Chondrocyte (in vitro differentiated cells): ENCODE measurements around the gene USP7. TPM values are rescaled to one million over a fixed set of nuclear protein-coding genes. Genes with fewer than 3 reads are reported as not detected.

Source experiments
- DNase-seq: peaks from one replicate; pipeline ENCODE4 v3.0.0; 2021; ENCODE audit warnings: mixed read lengths, low spot score
- H3K27ac Mint-ChIP-seq: one replicate; pipeline ENCODE4 v1.8.0; 2021; ENCODE audit warnings: mild to moderate bottlenecking, moderate library complexity, mixed read lengths; ENCODE audit not compliant: unreplicated experiment
- H3K27me3 Mint-ChIP-seq: 2 replicates; pipeline ENCODE4 v1.8.0; 2021; ENCODE audit warnings: low read depth, mixed read lengths
- H3K36me3 Mint-ChIP-seq: 2 replicates; pipeline ENCODE4 v1.8.0; 2021; ENCODE audit warnings: low read depth, mixed read lengths
- H3K4me1 Mint-ChIP-seq: 2 replicates; pipeline ENCODE4 v1.8.0; 2021; ENCODE audit warnings: low read depth, mild to moderate bottlenecking, mixed read lengths
- H3K4me3 Mint-ChIP-seq: one replicate; pipeline ENCODE4 v1.8.0; 2021; ENCODE audit warnings: mild to moderate bottlenecking, moderate library complexity, mixed read lengths; ENCODE audit not compliant: unreplicated experiment
- H3K9me3 Mint-ChIP-seq: 2 replicates; pipeline ENCODE4 v1.8.0; 2021; ENCODE audit warnings: low read depth, mixed read lengths
- CTCF ChIP-seq: fragments of 200-600 bp; sonication (generic); IDR thresholded peaks from 2 replicates; pipeline ENCODE4 v1.5.0; 2021; ENCODE audit warnings: antibody characterized with exemption, mild to moderate bottlenecking, moderate library complexity
- total RNA-seq: library from RNA; stranded (reverse); gene quantifications from 3 replicates; pipeline ENCODE4 v1.2.1, GENCODE V29; 2021

Gene USP7
- total RNA-seq, 1 donor from 2014 or later, result 90.6 TPM

- no peak for TF ChIP-seq CTCF
- Mint-ChIP-seq H3K9me3 (no peaks in the 10 kb centered on the region), H3K4me3 (no peak overlapping the region), H3K4me1 (peaks cover 36% of the 10 kb centered on the region), H3K27ac (no peak overlapping the region), H3K36me3 (peaks cover 23% of the 10 kb centered on the region), H3K27me3 (no peaks in the 10 kb centered on the region)
- DNase-seq, result peak; percentile 35
Observed at GRCh38 chr16:8889893-8890548, 73.7 kb downstream of the USP7 start.

DNA sequence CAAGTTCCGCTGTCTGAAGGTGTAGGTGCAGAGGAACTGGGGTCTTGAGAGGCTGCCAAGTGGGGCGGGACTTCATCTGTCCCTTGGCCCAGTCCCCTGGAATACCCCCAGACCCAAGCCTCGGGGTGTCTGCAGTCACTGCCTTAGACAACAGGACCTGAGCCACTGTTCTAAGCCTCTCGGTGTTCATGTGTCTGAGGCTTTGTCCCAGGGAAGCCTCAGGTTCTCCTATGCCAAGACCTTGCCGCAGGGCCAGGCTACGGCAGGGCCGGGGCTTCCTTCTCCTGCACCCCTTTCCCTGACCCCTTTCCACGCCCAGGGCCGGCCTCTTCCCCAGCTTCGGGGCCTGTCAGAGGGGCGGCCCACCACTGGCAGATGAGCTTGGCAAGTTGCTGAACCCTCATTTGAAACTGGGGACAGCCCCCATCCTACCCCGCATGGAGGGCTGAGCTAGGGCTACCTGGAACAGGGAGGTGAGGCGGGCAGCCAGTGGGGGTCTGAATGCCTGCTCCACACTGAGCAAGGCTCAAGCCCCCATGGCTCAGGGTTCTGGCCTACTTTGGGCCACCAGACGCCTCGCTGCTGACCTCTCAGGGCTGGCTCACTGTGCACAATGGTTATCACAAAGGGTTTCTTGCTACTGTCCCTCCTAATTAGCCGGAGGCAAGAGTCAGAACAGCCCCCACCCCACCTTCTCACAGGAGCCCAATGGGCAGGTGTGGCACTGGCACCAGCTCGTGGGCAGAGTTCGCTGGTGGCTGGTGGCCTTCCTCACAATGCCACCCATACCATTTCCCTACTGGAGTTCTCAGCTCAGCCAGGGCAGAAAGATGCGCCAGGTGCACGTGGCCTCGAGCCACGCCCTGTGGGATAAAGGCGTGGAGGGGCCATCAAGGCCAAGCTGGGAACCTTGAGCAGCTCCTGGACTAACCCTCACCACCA is 74.5 kb downstream of the USP7 start:
- Mint-ChIP-seq H3K4me1 (peaks cover 36% of the 10 kb centered on the region), H3K9me3 (no peaks in the 10 kb centered on the region), H3K36me3 (peaks cover 17% of the 10 kb centered on the region), H3K4me3 (no peak overlapping the region), H3K27me3 (no peaks in the 10 kb centered on the region), H3K27ac (no peak overlapping the region)
- peak; percentile 75 for DNase-seq
- TF ChIP-seq CTCF, result no peak

DNA sequence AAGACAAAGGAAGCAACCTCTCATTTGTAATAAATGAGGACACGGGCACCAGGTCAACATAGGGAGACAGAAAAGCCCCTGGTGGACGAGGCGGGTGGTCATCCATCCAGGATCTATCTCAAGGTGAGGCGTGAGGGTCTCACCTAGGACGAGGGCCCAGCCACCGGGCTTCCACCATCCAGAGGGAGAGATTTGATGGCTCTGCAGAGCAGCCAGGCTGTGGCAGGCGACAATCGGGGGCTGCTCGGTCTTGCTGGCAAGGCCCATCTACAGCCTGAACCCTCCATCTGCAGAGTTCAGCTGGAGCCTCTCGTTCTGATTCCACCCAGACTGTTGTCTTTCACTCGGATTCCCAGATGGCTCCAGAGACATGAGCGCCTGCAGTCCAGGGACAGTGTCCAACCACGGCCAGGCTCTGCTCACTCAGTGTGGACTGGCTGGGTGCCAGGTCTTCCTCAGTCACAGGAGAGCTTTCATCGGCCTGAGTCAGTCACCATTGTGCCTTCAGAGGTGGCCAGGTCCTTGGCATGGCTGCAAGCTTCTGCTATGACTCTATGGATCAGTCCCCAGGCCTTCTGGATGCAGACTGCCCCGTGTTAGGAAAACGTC is 75.7 kb downstream of the USP7 start:
- peak; percentile 87 for DNase-seq
- H3K4me3 Mint-ChIP-seq, result no peak overlapping the region
- H3K4me1 Mint-ChIP-seq, result peaks cover 36% of the 10 kb centered on the region
- TF ChIP-seq CTCF, result no peak
- H3K36me3 Mint-ChIP-seq, result peaks cover 15% of the 10 kb centered on the region
- H3K9me3 Mint-ChIP-seq, result no peaks in the 10 kb centered on the region
- no peaks in the 10 kb centered on the region for H3K27me3 Mint-ChIP-seq
- no peak overlapping the region for H3K27ac Mint-ChIP-seq

GRCh38 chr16:8887431-8887765 is 76.3 kb downstream of the USP7 start:
- Mint-ChIP-seq H3K4me3 (no peak overlapping the region), H3K27me3 (no peaks in the 10 kb centered on the region), H3K36me3 (peaks cover 15% of the 10 kb centered on the region), H3K27ac (no peak overlapping the region), H3K9me3 (no peaks in the 10 kb centered on the region), H3K4me1 (peaks cover 36% of the 10 kb centered on the region)
- peak; percentile 53 for DNase-seq
- TF ChIP-seq CTCF, result no peak
